NOMO-1 (cell line): ENCODE data around the gene GMDS.

Experiments
- DNase-seq, 2 experiments: peaks; one replicate each; lab custom pipeline; 2025; ENCODE audit not compliant: unreplicated experiment in 2 of 2; lab: John Stamatoyannopoulos, UW

GMDS gene

DNA sequence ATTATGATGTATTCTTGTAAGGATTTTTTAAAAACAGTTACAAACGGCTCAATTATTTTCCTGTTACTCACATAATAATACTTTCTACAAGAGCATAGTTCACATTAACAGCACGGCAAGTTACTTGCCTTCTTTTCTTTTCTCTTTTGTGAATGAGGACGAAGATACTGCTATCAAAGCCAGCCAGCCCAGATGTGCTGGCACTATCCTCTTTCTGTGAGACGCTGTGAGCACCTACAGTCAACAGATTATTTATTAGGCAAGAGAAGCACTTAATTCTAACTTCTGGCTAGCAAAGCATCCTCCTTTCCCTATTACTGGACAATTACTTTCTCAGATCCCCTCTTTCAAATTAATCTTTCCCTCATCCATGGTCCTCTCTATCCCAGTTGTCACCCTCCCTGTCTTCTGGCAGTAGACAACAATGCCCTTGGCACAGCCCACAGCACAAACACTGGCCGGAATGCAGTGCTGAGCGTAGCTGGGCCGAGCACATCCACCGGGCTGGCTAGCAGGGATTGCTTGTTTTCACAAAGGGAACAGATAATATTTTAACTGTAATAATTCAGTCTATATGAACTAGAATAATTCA is 373.6 kb downstream of the GMDS start:
- DNase-seq = no peak

DNA sequence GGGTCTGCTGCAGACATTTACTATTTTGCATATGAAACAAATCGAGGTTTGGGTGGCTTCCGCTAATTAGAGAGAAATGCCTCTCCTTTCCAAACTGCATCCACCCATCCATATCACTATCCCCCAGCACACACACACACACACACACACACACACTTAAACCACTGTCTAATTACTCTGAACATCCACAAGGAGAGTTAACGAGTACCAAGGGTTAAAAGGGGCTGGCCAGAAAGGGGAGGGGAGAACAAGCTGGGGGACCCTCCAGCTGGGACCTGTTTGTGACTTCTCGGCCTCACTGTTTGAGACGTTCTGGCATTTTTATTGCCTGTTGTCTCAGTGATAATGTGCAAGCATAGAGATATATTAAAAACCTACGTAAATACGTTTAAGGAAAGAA is 374.5 kb downstream of the GMDS start:
- no peak for DNase-seq

DNA sequence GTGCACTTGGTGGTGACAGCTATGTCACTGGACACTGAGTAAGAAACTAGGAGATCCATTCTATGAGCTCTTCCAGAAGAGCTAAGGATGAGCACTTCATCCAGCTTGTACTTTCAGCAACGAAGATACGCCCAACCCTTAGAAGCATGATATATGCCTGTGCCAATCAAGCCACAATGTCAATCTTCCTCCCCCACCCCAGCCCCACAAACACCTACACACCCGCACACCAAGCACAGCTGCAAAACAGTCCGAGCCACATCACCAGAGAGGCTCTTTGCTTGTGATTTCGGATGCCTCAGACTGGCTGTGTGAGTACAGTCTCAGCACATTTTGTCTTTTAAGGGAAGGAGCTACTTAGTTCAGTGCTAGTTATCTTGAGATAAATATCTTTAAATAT is 375.2 kb downstream of the GMDS start:
- DNase-seq = no peak

DNA sequence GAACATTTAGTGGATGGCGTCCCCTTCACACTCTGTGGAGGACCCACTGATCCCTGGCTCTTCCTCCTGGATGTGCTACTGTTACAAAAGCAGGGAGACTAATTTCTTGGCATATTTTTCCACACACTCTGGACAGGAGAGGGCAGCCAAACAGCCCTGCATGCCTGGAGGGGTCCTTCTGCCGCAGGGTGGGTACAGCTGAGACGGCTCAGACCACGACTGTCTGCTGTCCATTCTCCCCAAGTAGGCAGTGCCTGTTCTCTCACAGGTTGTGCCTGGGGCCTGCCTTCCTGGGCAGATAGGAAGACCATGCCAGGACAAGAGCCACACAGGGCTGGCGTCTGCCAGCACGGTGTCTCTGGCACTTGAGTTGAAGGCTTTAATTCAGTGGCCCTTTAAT is 375.6 kb downstream of the GMDS start:
- DNase-seq = no peak

DNA sequence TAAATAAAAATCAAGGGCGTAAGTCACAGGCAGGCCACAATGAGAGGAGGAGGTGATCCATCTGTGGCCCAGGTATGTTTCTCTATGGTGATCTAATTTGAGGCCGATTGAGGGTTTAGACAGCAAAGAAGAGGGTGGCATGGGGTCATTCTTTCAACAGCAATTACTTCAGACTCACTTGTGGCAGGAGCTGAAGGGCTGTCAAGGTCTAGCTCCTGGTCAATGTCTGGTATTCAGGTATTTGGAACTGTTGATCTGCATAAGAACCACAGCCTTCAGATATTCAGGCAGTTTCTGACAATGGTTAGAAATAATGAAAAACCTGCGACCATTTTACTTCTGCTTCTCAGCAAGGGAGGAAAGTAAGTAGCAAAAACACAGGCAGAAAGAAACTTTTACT is 376.1 kb downstream of the GMDS start:
- peak in 1 of 2 experiments; percentile 10 for DNase-seq

DNA sequence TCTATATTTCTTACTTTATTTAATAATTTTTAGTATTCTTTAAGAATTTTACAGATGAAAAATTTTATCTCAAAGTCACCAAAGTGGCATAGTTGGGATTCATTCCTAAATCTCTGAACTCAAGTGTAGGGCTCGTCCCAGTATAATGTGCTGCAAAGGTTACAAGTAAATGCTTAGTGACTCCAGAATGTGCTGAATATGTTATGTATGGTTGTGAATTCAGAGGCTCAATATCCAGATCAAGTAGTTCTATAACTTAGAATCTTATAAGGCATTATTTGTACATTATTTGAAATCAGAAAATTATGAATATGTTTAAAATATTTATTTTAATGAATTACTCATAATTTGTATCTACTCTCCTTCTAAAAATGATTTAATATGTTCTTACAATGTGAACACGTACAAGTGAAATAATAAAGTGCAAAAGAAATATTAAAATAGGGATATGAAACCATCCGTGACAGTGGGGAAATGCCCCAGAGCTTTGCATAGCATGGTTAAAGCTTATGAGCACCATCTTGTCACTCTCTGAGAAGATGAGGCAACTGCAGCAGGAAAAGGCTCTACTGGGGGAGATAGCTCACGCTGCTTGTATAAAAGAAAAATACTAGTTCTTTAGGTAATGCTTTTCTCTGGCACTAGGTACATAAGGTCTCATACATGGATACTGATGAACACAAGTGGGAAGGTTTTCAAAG is 376.7 kb downstream of the GMDS start:
- DNase-seq = peak; percentile 33 to 90

DNA sequence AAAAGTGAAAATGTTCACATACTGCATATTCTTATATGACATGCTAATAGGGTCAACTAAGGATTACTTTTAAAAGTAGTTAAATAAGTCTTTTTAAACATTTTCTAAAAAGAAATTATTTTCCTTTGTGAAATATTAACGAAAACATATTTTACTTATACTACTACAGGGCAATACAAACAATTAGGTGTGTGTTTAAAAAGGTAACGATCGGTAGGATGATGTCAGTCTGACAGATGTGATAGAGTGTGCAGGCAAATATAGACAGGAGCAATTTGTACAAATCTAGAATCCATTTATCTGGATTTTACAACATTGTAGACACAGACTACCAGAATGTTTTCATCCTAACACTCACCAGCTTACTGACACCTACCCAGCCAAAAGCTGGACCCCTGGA is 378.2 kb downstream of the GMDS start:
- DNase-seq = no peak

DNA sequence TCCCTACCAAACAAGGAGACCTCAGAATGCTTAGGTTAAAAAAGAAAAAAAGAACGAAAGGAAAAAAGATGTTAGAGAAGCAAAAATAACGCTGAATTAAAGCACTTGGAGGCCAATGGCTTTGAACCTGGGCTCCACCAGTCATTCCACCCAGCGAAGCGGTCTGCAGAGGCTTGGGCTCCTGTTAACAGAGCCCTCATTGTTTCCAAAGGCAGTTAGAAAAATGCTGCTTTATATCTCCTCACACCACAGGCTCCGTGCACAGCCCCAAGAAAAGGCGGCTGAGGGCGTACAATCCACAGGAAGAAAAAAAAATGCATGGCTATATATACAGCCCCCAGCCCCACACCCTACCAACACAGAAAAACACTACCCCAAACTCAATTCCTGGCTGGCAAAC is 379.8 kb downstream of the GMDS start:
- no peak for DNase-seq

DNA sequence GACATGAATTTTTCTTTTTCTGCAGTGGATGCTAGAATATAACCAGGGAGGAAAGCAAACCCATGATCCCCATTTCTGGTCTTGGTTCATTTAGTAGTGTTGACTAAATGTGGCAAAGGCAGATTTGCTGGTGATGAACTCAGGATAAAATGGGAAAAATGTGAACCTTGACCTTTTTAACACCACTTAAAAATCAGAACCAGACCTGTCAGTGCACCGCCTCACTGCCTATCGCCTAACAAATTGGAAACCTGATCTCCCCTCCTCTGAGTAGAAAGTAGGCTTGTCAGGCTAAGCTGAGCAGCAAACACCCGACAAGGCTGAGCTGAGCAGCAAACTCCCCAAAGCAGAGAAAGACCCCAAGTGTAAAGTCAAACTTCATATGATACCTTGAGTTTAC is 380.9 kb downstream of the GMDS start:
- DNase-seq = no peak

DNA sequence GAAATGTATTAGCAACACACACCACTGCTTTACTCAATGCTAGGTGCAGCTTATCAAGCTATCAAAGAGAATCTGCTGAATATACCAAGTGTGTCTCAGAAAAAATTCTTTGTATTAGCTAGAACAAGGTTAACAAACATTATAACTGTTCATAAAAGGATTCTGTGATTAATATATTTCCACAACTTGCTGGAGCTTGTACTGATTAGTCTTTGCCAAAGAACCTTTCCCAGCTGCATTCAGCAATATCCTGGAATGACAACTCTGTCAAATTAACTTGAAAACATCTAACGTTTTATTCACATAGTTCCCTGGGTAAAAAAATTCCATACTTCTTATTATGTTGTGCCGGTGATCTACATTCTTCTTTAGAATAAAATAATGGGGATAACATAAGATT is 383.0 kb downstream of the GMDS start:
- DNase-seq = no peak

DNA sequence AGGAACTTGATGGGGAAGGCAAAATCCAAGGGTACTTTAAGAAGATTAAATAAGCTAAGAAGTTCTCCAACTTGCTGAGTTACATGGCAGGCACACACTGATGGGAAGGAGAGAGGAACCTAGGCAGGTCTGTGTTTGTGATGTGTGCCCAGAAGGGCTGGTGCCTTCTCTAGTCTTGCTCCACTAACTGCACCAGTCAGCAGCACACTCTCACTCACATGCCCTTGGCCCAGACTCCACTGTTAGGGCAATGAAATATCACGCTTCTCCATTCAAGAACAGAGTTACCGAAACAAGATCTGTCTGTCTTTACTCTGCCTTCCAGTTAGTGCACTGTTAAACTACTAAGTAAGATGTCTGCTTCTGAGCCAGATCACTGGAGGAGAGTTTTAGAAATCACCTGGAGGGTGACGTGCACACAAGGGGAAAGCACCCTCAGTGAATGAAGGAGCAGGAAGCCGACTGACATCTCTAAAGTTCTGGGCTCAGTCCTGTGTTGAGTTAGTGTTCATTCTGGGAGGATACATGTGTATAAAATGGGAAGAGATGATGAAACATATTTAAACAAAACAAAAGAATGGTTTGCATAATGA is 384.6 kb downstream of the GMDS start:
- DNase-seq = no peak

DNA sequence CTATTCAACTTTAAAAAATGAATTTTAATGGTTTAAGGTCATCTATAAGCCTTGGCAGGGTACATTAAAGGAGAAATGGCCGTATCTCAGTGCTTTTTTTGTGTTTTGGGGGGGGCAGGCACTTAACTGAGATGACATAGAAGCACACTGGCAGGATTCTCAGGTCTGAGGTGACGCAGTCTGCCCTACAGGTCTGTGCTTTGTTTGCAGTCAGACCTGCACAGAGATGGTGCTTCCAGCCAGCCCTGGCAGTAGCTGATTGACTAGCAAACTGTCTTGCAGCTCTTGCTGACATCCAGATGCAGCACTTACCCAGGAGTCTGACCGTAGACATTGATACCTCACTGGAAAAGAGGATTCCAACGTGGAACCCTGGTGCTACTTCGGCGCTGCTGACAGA is 386.5 kb downstream of the GMDS start:
- no peak for DNase-seq

DNA sequence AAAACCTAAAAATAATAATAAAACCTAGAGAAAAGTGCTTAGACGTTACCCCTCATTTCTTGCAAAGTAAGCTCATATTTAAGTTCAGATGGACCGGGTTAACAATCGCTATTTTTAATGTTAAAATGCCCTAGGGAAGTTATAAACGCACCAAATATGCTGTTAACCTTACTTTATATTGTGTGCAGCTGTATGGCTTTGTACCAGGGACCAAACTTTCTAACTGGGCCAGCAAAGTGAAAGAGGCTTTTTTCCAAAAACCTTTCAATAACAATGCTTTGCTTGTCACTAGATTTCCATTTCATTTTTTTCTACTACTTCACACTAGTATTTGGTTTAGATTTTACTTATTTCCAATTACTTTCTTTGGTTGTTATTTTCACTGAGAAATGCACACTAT is 387.2 kb downstream of the GMDS start:
- DNase-seq = no peak

DNA sequence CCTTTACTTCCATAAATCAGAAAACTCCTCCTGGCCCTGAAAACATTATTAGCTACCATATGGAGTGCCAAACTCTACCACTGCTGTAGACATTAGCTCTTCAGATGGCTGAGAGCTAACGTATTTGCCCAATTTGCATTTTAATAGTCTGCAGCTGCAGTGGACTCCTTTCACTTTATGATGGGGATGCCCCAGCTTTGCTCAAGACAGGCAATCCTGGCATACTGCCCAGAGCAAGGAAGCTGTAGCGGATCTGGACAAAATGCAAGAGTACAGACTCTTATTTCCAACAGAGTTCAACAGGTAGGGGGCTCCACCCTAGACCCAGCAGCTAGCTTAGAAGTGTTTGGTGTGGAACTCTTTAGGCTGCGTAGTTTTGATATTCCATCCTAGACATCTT is 389.0 kb downstream of the GMDS start:
- no peak for DNase-seq

DNA sequence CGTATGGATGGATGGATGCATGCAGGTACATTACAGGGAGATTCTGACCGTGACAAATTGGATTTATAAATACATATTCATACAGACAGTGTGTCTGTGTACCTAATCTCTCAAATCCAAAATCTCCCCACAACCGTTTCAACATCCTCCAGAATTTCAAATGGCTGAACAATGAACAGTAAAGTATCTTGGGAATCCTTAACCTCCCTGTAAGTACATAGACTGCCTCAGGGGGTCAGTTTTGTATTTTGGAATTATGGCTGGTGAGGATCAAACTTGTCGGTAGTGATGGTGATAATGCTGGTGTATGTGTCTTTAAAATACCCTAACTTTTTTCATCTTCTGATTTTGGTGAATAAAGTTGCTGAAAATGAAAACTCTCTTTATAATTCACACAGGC is 389.5 kb downstream of the GMDS start:
- no peak for DNase-seq

DNA sequence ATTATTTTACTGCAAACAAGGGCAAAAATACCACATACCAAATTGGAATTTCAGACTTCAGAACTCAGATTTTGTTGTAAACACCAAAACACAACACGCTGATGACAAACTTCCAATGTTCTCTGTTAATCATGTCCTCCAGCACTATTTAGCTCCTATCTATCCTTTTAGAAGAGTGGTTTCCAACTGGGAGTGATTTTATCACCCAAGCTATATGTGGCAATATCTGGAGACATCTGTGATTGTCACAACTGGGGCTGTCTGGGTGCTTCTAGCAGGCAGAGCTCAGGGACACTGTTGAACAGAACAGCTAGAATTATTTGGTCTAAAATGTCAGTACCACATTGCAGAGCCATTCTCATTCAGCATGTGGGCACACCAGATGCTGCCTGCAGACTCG is 391.1 kb downstream of the GMDS start:
- DNase-seq = no peak

DNA sequence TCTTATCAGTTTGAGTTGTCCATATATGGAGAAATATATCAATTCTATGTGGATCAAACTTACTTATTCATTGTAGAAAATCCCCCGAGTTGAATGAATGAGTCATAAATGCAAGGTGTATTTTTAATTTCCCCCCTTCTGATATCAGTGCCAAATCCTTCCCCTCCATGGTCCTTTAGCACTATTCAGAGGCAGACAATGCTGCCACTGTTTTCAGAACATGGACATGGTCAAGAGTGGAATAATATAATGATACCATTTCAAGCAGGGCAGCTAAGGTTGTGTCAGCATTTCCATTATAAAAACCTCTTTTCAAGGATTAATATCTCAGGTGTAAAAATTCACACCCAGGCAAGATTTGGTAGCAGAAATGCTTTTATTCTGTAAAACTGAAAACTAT is 391.6 kb downstream of the GMDS start:
- no peak for DNase-seq

DNA sequence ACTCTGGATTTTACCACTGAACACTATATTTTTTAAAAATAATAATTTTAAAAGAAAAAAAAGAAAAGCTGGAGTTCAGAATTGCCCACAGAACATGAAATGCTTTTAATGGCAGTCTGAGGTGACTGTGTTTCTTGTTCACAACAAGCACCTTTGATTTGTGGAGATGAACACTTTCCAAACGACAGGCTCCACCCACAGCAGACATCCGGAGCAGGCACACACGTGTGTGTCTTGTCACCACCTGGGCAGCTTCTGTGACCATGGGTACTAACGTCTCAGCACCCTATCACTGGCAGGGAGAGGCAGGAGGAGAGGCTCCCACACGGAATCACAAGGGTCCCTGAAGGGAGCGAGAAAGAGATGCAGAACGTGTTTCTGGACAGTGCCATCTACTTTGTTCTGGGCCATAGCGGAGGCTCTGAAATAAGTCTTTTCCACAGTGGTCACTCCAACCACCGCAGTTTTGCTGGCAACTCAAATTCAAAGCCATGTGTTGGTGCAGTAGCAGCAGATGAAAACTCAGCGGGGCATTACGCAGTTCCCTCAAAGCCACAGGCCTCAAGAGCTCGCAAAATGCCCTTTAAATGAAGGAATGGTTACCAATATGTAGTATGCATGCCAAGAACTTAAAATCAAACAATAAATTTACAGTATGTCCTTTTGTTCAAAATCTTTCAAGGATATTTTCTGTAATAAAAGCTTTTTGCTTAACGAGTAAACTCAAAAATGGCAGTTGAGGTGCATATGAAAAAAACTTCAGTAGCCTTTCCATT is 393.5 kb downstream of the GMDS start:
- no peak for DNase-seq

DNA sequence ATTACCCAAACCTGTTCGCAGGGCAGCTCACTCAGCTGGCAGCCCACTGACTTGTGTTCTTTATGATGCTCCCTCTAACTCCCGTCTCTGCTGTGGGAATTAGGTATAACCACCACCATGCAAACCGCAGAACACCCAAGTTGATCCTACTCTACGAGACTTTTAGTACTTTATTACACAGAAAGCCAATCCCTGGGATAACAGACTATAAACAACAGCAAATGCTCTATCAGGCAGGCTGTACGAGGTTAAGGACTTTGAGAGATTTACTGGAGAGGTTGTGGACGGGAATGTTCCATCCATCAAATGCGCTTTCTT is 394.6 kb downstream of the GMDS start:
- DNase-seq = no peak

DNA sequence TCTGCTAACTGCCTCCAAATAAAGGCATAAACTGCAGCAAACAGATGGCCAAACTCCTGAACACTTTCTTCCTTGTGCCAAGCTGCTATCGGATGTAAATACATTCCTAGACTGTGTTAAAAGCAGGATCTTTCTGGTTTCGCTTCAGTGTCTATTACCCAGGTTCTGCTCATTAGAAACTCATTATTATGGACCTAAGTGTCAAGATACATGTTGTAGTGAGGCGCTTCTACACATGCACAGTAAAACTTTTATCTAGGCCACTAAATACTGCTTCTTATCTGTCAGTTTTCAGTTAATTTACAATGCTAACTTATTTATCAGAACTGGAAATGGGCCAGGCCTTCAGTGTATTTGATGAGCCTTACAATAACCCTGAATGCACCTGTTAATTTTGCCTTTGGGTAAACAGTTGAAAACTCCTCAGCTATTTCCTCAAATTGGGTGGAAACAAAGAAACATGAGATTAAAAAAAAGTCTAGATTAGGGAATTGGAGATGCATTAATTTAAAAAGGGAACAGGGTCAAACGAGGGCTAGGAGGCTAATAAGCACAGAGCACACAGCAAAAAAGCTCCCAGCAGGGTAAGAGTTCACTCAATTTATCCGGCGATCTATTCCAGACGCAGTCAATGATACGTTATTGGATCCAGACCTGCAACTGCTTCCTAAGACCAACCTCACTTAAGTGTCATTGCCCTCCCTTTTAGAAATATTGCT is 395.1 kb downstream of the GMDS start:
- DNase-seq = peak in 1 of 2 experiments; percentile 22

DNA sequence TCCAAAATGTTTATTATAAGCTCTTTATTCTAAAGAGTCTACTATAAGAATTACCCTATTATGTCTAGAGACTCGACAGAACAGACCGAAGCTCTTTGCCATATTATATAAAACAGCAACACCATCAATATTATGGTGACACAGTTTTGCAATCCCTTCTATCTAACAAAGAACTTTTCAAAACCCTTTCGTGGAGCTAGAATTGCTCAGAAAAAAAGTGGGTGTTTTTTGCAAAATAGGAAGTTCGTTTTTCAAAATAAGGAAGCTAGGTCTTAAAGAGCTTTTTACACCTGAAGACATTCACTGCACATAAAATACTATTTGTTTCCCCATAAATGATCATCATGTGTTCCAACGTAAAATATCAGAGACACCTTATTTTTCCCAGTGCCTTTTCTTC is 395.7 kb downstream of the GMDS start:
- peak; percentile 88 to 93 for DNase-seq
